IMR-90 (cell line): ENCODE data around the gene CCDC136. TPM values are rescaled to one million over a fixed set of nuclear protein-coding genes. Genes with fewer than 3 reads are reported as not detected.

ENCODE experiments used
- ATAC-seq: fragments of 200-7000 bp; cut with Tn5 transposase; 2 replicates; pipeline ENCODE4 v1.9.1; 2020; ENCODE audit warnings: low read depth, mild to moderate bottlenecking, moderate library complexity
- BruUV-seq: library from RNA; stranded (reverse); fragments of 400-500 nt; replicated peaks from 2 replicates; lab custom pipeline; 2021; lab: Mats Ljungman, UMichigan
- CTCF ChIA-PET: fragments of 300-600 bp; formaldehyde crosslinking; extraction: SDS; loops from one replicate; lab custom pipeline; 2021; ENCODE audit warnings: antibody characterized with exemption; lab: Yijun Ruan, JAX
- POLR2A ChIA-PET: fragments of 300-600 bp; sonication (Branson Sonifier 250); formaldehyde crosslinking; loops from one replicate; lab custom pipeline; 2022; ENCODE audit warnings: antibody characterized with exemption; ENCODE audit not compliant: unreplicated experiment; lab: Charles Lee
- DNase-seq: peaks from one replicate; pipeline ENCODE4 v3.0.0; 2013
- H2AFZ ChIP-seq: replicated peaks from 2 replicates; pipeline ENCODE3; 2013; ENCODE audit warnings: low read length, mild to moderate bottlenecking; ENCODE audit not compliant: poor library complexity
- H2AK5ac ChIP-seq: 2 replicates; pipeline ENCODE4 v1.6.1; 2013; ENCODE audit warnings: low read depth, low read length, inconsistent platforms
- H2AK9ac ChIP-seq: replicated peaks from 2 replicates; pipeline ENCODE3; 2013; ENCODE audit warnings: mild to moderate bottlenecking, low read depth, low read length, moderate library complexity; ENCODE audit not compliant: poor library complexity
- H2BK120ac ChIP-seq: 2 replicates; pipeline ENCODE4 v1.6.1; 2013; ENCODE audit warnings: low read depth, low read length, inconsistent platforms
- H2BK15ac ChIP-seq: 3 replicates; pipeline ENCODE4 v1.6.1; 2013; ENCODE audit warnings: low read depth, low read length, inconsistent platforms
- H2BK20ac ChIP-seq: 2 replicates; pipeline ENCODE4 v1.6.1; 2013; ENCODE audit warnings: low read depth, mild to moderate bottlenecking, inconsistent platforms, low read length, moderate library complexity
- H2BK5ac ChIP-seq: 2 replicates; pipeline ENCODE4 v1.6.1; 2013; ENCODE audit warnings: mild to moderate bottlenecking, low read depth, low read length, inconsistent platforms; ENCODE audit not compliant: poor library complexity, severe bottlenecking
- H3K14ac ChIP-seq: replicated peaks from 2 replicates; pipeline ENCODE4 v1.6.1; 2013; ENCODE audit warnings: low read depth, low read length, inconsistent platforms
- H3K18ac ChIP-seq: 2 replicates; pipeline ENCODE4 v1.6.1; 2013; ENCODE audit warnings: low read depth, low read length, control low read depth
- H3K23ac ChIP-seq: 2 replicates; pipeline ENCODE4 v1.6.1; 2013; ENCODE audit warnings: low read depth, low read length, inconsistent platforms
- H3K27ac ChIP-seq: 2 replicates; pipeline ENCODE4 v1.5.1; 2013; ENCODE audit warnings: mild to moderate bottlenecking, control low read depth, low read length; ENCODE audit not compliant: insufficient read depth
- H3K27me3 ChIP-seq: 2 replicates; pipeline ENCODE4 v1.6.1; 2013; ENCODE audit warnings: low read length; ENCODE audit not compliant: control insufficient read depth, insufficient read depth
- H3K36me3 ChIP-seq: 2 replicates; pipeline ENCODE4 v1.6.1; 2013; ENCODE audit warnings: low read length, mixed read lengths; ENCODE audit not compliant: control insufficient read depth, insufficient read depth
- H3K4ac ChIP-seq: 2 replicates; pipeline ENCODE4 v1.6.1; 2013; ENCODE audit warnings: low read depth, low read length, inconsistent platforms
- H3K4me1 ChIP-seq: 2 replicates; pipeline ENCODE4 v1.6.1; 2013; ENCODE audit warnings: low read length, mixed read lengths; ENCODE audit not compliant: control insufficient read depth, insufficient read depth
- H3K4me2 ChIP-seq: 2 replicates; pipeline ENCODE4 v1.6.1; 2013; ENCODE audit warnings: low read depth, mild to moderate bottlenecking, control low read depth, low read length, moderate library complexity
- H3K4me3 ChIP-seq: 2 replicates; pipeline ENCODE4 v1.5.1; 2013; ENCODE audit warnings: low read depth, mild to moderate bottlenecking, control low read depth, low read length, moderate library complexity; ENCODE audit not compliant: insufficient read depth
- H3K56ac ChIP-seq: 2 replicates; pipeline ENCODE4 v1.6.1; 2013; ENCODE audit warnings: low read length, inconsistent platforms; ENCODE audit not compliant: insufficient read depth; ENCODE audit errors: extremely low read depth
- H3K79me1 ChIP-seq, 2 experiments: 2 replicates each; pipeline ENCODE4 v1.6.1; 2013; ENCODE audit warnings: low read length in 2 of 2, inconsistent platforms in 1 of 2, low read depth in 1 of 2
- H3K9ac ChIP-seq: 2 replicates; pipeline ENCODE4 v1.6.1; 2013; ENCODE audit warnings: low read depth, low read length, control low read depth
- H3K9me1 ChIP-seq: 2 replicates; pipeline ENCODE4 v1.6.1; 2013; ENCODE audit warnings: low read length, inconsistent platforms; ENCODE audit not compliant: insufficient read depth
- H3K9me3 ChIP-seq: 2 replicates; pipeline ENCODE4 v1.6.1; 2013; ENCODE audit warnings: low read length; ENCODE audit not compliant: control insufficient read depth, insufficient read depth
- H4K20me1 ChIP-seq: 2 replicates; pipeline ENCODE4 v1.6.1; 2013; ENCODE audit warnings: low read length, inconsistent platforms; ENCODE audit not compliant: insufficient read depth
- H4K5ac ChIP-seq: 2 replicates; pipeline ENCODE4 v1.6.1; 2013; ENCODE audit warnings: mild to moderate bottlenecking, low read depth, low read length, control low read depth
- H4K8ac ChIP-seq, 2 experiments: 2 replicates each; pipeline ENCODE4 v1.6.1; 2013; ENCODE audit warnings: low read depth in 2 of 2, low read length in 2 of 2, control low read depth in 1 of 2, inconsistent platforms in 1 of 2
- H4K91ac ChIP-seq: 2 replicates; pipeline ENCODE4 v1.6.1; 2013; ENCODE audit warnings: low read depth, low read length, inconsistent platforms; ENCODE audit not compliant: insufficient read depth
- BHLHE40 ChIP-seq: fragments of 150-350 bp; IDR thresholded peaks from 2 replicates; pipeline ENCODE4 v1.6.1; 2016; ENCODE audit warnings: mild to moderate bottlenecking, low read depth, low read length
- CEBPB ChIP-seq: IDR thresholded peaks from 2 replicates; pipeline ENCODE4 v1.6.1; 2012; ENCODE audit warnings: low read depth, low read length, improper control_type of control experiment
- MAFK ChIP-seq: IDR thresholded peaks from 2 replicates; pipeline ENCODE4 v1.6.1; 2012; ENCODE audit warnings: low read depth, low read length, improper control_type of control experiment
- MXI1 ChIP-seq: IDR thresholded peaks from 2 replicates; pipeline ENCODE4 v1.6.1; 2012; ENCODE audit warnings: low read depth, mild to moderate bottlenecking, low read length, moderate library complexity, borderline replicate concordance
- POLR2A ChIP-seq: IDR thresholded peaks from 2 replicates; pipeline ENCODE4 v1.6.1; 2012; ENCODE audit warnings: mild to moderate bottlenecking, low read depth, low read length
- RAD21 ChIP-seq: IDR thresholded peaks from 2 replicates; pipeline ENCODE4 v1.6.1; 2012; ENCODE audit warnings: low read length, improper control_type of control experiment
- RCOR1 ChIP-seq: IDR thresholded peaks from 2 replicates; pipeline ENCODE4 v1.6.1; 2012; ENCODE audit warnings: mild to moderate bottlenecking, low read length, improper control_type of control experiment; ENCODE audit not compliant: insufficient replicate concordance
- RFX5 ChIP-seq: IDR thresholded peaks from 2 replicates; pipeline ENCODE4 v1.8.0; 2012; ENCODE audit warnings: low read depth, mild to moderate bottlenecking, low read length, moderate library complexity
- SMC3 ChIP-seq: fragments of 150-350 bp; IDR thresholded peaks from 2 replicates; pipeline ENCODE4 v1.6.1; 2016; ENCODE audit warnings: low read depth, mild to moderate bottlenecking, antibody characterized with exemption, low read length, moderate library complexity
- WGBS, 2 experiments: methylation state at CpG; one replicate each; pipeline versions ENCODE4 v1.1.5 to v1.1.7; 2013; ENCODE audit warnings: missing lambda C conversion rate in 2 of 2; ENCODE audit not compliant: insufficient read length in 1 of 2; ENCODE audit errors: extremely low coverage in 2 of 2; 5-methylcytosine and 5-hydroxymethylcytosine counted together
- dilution Hi-C: fragments of 300-500 bp; cut with HindIII; formaldehyde crosslinking; loops from one replicate; pipeline ENCODE4 v1.14.3; 2018; ENCODE audit warnings: low sequenced_read_pairs; ENCODE audit not compliant: unreplicated experiment
- in situ Hi-C: fragments of 300-500 bp; cut with MboI; formaldehyde crosslinking; loops from 3 replicates; pipeline ENCODE4 v1.14.3; 2019; ENCODE audit warnings: low sequenced_read_pairs, inconsistent platforms, mixed read lengths
- intact Hi-C: fragments of 100-400 bp; cut with micrococcal nuclease; formaldehyde crosslinking; loops from 2 replicates; pipeline ENCODE4 v1.10.0; 2022
- polyA plus RNA-seq, 3 experiments: library from polyadenylated mRNA; depleted of rRNA; stranded (reverse); fragments of >200 nt; gene quantifications; 2 replicates each; pipeline ENCODE4 v1.2.3, GENCODE V29; 2012; ENCODE audit warnings: low replicate concordance in 1 of 3
- total RNA-seq: library from RNA; depleted of rRNA; stranded (reverse); fragments of >200 nt; gene quantifications from 2 replicates; pipeline ENCODE4 v1.2.3, GENCODE V29; 2012
- TF ChIP-seq, protein P1 (sequence below): conservative IDR thresholded peaks from 2 replicates; pipeline ENCODE4 v1.5.1; 2012; ENCODE audit warnings: mild to moderate bottlenecking, low read depth, low read length, improper control_type of control experiment
- TF ChIP-seq, protein P2 (sequence below): fragments of 150-350 bp; IDR thresholded peaks from 2 replicates; pipeline ENCODE4 v1.6.1; 2016; ENCODE audit warnings: low read depth, mild to moderate bottlenecking, low read length, moderate library complexity, borderline replicate concordance

The CCDC136 gene
- total and polyA plus RNA-seq, 2 of the 4 experiments (the other 2 are of a cell fraction): 7.7 to 18.0 TPM

DNA sequence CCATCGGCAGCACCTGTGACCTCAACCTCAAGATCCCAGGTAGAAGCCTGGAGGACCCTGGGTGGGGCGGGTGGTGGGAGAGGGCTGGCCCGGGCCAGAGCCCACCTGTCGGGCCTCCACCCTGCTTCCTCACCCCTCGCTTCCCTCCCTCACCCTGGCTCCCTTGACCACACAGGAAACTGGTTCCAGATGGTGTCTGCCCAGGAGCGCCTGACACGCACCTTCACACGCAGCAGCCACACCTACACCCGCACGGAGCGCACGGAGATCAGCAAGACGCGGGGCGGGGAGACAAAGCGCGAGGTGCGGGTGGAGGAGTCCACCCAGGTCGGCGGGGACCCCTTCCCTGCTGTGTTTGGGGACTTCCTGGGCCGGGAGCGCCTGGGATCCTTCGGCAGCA lies 62.0 kb downstream of the CCDC136 start:
- intact Hi-C loops: no loop called here

More for the DNA sequence above, 62.0 kb downstream of the CCDC136 start:
- Histone ChIP-seq H3K9ac (no peak overlapping the region), H3K4ac (no peak overlapping the region), H2AK9ac (no peak overlapping the region), H3K14ac (no peak overlapping the region), H2BK120ac (no peak overlapping the region), H3K27me3 (no peaks in the 10 kb centered on the region), H2BK15ac (no peak overlapping the region), H3K4me2 (no peak overlapping the region), H3K4me1 (no peaks in the 10 kb centered on the region), H2AFZ (no peak overlapping the region), H4K8ac (no peak overlapping the region), H4K20me1 (peaks cover 47% of the 10 kb centered on the region), H3K56ac (no peak overlapping the region), H3K23ac (no peak overlapping the region), H3K36me3 (peaks cover 84% of the 10 kb centered on the region), H3K27ac (no peak overlapping the region), H3K9me3 (no peaks in the 10 kb centered on the region), H3K79me1 (peaks cover 26 to 42% of the 10 kb centered on the region in 2 experiments), H2BK20ac (no peak overlapping the region), H4K5ac (no peak overlapping the region), H2BK5ac (no peak overlapping the region), H4K91ac (no peak overlapping the region), H3K9me1 (no peaks in the 10 kb centered on the region), H3K18ac (no peak overlapping the region), H2AK5ac (no peak overlapping the region), H3K4me3 (no peak overlapping the region)
- DNase-seq: no peak
- in situ Hi-C loops: no loop called here
- CTCF ChIA-PET: no interaction called here
- ATAC-seq: no peak
- POLR2A ChIA-PET: no interaction called here
- 94% methylated on average over 18 of the region's 23 CpGs; no CpG with 5 or more reads in 1 of the 2 experiments for WGBS, 2 experiments
- TF ChIP-seq MAFK (no peak), RFX5 (no peak), RAD21 (no peak), CEBPB (no peak), POLR2A (no peak), SMC3 (no peak), BHLHE40 (no peak), RCOR1 (no peak), MXI1 (no peak)
- TF ChIP-seq, protein P1, sequence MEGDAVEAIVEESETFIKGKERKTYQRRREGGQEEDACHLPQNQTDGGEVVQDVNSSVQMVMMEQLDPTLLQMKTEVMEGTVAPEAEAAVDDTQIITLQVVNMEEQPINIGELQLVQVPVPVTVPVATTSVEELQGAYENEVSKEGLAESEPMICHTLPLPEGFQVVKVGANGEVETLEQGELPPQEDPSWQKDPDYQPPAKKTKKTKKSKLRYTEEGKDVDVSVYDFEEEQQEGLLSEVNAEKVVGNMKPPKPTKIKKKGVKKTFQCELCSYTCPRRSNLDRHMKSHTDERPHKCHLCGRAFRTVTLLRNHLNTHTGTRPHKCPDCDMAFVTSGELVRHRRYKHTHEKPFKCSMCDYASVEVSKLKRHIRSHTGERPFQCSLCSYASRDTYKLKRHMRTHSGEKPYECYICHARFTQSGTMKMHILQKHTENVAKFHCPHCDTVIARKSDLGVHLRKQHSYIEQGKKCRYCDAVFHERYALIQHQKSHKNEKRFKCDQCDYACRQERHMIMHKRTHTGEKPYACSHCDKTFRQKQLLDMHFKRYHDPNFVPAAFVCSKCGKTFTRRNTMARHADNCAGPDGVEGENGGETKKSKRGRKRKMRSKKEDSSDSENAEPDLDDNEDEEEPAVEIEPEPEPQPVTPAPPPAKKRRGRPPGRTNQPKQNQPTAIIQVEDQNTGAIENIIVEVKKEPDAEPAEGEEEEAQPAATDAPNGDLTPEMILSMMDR: no peak
- TF ChIP-seq, protein P2, sequence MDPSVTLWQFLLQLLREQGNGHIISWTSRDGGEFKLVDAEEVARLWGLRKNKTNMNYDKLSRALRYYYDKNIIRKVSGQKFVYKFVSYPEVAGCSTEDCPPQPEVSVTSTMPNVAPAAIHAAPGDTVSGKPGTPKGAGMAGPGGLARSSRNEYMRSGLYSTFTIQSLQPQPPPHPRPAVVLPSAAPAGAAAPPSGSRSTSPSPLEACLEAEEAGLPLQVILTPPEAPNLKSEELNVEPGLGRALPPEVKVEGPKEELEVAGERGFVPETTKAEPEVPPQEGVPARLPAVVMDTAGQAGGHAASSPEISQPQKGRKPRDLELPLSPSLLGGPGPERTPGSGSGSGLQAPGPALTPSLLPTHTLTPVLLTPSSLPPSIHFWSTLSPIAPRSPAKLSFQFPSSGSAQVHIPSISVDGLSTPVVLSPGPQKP: no peak
- BruUV-seq: TSS peak; percentile 37
- dilution Hi-C loops: no loop called here
